Measurements from ENCODE around the gene DMD. TPM values are rescaled to one million over a fixed set of nuclear protein-coding genes. Genes with fewer than 3 reads are reported as not detected.

The DMD gene
- total and polyA plus RNA-seq, 8 donors: 6.8 to 117 (median 44.2) TPM

DNA sequence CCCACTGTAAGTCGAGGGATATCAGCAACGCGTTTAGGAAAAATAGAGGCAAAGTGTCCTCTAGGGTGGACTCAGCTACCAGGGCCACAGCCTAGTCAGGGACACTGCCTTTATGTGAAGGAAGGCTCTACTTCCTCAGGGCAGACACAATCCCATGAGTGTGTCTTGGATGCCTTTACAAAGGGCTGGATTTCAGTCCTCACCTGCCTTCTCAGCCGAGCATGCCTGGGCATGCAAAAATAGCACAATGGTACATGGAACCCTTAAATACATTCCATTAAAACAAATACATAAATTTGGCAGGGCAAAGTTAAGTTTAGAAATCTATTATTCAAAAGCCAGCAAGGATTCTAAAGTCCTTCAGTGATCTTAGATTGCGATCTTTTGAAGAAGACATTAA lies 51.1 kb downstream of the DMD start:
- Histone ChIP-seq H3K36me3 (no peaks in the 10 kb centered on the region), H3K27ac (no peak overlapping the region), H3K27me3 (no peaks in the 10 kb centered on the region), H3K4me1 (no peaks in the 10 kb centered on the region), H3K4me3 (no peak overlapping the region), H3K9me3 (no peaks in the 10 kb centered on the region)
- intact Hi-C loops (cut with DNase I; ENCODE audit: low total_unique reads): no loop called here
- TF ChIP-seq POLR2AphosphoS5 (IDR thresholded peaks at IDR 0.05): no peak
- TF ChIP-seq EP300 (IDR thresholded peaks at IDR 0.05): no peak
- no peak for TF ChIP-seq POLR2A (IDR thresholded peaks at IDR 0.05)
- no peak for TF ChIP-seq CTCF (IDR thresholded peaks at IDR 0.05)
- no peak for DNase-seq
- WGBS, 5 donors: 86 to 96% (median 89%) methylated on average over 4 to 5 of the region's 5 CpGs

DNA sequence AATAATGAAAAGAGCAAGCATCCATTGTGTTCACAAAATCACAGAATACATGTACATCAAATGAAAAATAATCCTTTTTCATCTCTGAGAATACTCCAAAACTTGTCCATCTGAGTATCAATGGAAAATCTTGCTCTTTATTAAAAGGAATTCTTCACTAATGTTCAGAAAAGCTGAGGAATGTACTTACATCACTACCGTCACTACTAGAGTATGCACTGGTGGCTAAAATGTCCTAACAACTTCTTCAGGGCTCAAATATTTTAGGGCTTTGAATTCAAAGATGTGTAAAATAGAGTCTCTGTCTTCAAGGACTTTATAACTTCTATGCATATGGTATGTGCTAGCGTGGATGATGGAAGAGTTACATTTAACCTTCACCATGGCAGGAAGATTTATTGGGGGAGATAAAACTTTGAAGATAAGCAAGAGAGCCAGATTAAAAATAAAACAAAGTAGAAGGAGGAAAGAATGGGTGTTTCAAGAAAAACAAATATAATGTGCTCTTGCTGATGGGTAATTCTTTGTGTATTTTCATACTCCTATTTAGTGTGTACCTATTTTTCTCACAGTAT lies 55.1 kb downstream of the DMD start:
- TF ChIP-seq EP300 (IDR thresholded peaks at IDR 0.05) (no peak), CTCF (IDR thresholded peaks at IDR 0.05) (no peak), POLR2AphosphoS5 (IDR thresholded peaks at IDR 0.05) (no peak)

DNA sequence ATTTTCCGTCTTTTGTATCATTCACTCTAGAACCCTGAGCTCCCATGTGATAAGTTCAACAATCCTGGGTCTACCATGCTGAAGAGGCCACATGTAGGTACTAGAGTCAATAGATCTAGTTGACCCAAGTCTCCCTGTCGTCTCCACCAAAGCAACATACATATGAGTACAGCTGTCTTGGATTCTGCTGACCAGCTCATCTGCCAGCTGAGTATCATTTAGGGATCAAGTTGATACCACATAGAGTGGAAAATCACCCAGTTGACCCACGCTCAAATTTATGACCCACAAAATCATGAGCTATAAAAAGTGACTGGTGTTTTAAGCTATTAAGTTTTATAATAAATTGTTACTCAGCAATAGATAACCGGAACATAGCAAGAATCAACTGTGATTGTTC lies 61.8 kb downstream of the DMD start:
- H3K4me3 ChIP-seq: no peak overlapping the region
- no peaks in the 10 kb centered on the region for H3K9me3 ChIP-seq
- intact Hi-C loops (cut with DNase I; ENCODE audit: low total_unique reads): no loop called here
- no peaks in the 10 kb centered on the region for H3K4me1 ChIP-seq
- no peak overlapping the region for H3K27ac ChIP-seq
- no peak for TF ChIP-seq POLR2AphosphoS5 (IDR thresholded peaks at IDR 0.05)
- no peak for TF ChIP-seq EP300 (IDR thresholded peaks at IDR 0.05)
- no peak for TF ChIP-seq POLR2A (IDR thresholded peaks at IDR 0.05)
- TF ChIP-seq CTCF (IDR thresholded peaks at IDR 0.05): no peak
- WGBS, 5 donors: 79 to 91% (median 86%) methylated on average over 4 of the region's 4 CpGs
- H3K27me3 ChIP-seq: peaks cover 0 to 4% (median 0%) of the 10 kb centered on the region in 3 donors
- no peak for DNase-seq
- H3K36me3 ChIP-seq: no peaks in the 10 kb centered on the region

More for the DNA sequence above, 55.1 kb downstream of the DMD start:
- no peak for DNase-seq
- Histone ChIP-seq H3K9me3 (no peaks in the 10 kb centered on the region), H3K4me3 (no peak overlapping the region), H3K27ac (no peak overlapping the region), H3K36me3 (no peaks in the 10 kb centered on the region), H3K27me3 (no peaks in the 10 kb centered on the region), H3K4me1 (no peaks in the 10 kb centered on the region)
- 51 to 74% (median 67%) methylated on average over 2 of the region's 2 CpGs for WGBS, 5 donors
- intact Hi-C loops (cut with DNase I; ENCODE audit: low total_unique reads): no loop called here

DNA sequence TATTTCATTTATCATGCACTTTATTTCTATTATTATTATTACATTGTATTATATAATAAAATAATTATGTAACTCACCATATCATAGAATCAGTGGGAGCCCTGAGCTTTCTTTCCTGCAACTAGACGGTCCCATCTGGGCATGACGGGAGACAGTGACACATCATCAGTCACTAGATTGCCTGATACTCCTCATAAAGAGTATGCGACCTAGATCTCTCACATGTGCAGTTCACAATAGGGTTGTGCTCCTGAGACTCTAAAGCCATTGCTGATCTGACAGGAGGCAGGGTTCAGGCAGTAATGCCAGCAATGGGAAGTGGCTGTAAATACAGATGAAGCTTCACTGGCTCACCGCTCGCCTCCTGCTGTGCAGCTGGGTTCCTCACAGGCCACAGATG lies 62.3 kb downstream of the DMD start:
- H3K36me3 ChIP-seq: no peaks in the 10 kb centered on the region
- H3K9me3 ChIP-seq: no peaks in the 10 kb centered on the region
- intact Hi-C loops (cut with DNase I; ENCODE audit: low total_unique reads): no loop called here
- TF ChIP-seq POLR2A (IDR thresholded peaks at IDR 0.05): no peak
- no peak for TF ChIP-seq POLR2AphosphoS5 (IDR thresholded peaks at IDR 0.05)
- no peak for TF ChIP-seq CTCF (IDR thresholded peaks at IDR 0.05)
- TF ChIP-seq EP300 (IDR thresholded peaks at IDR 0.05): no peak
- no peak overlapping the region for H3K27ac ChIP-seq
- no peaks in the 10 kb centered on the region for H3K4me1 ChIP-seq
- H3K4me3 ChIP-seq: no peak overlapping the region
- no peak for DNase-seq
- peaks cover 0 to 4% (median 0%) of the 10 kb centered on the region in 3 donors for H3K27me3 ChIP-seq
- WGBS, 5 donors: 75 to 97% (median 93%) methylated on average over 3 to 5 of the region's 5 CpGs
